IMR-90 (cell line): ENCODE data around the gene MRGPRE. TPM values are rescaled to one million over a fixed set of nuclear protein-coding genes. Genes with fewer than 3 reads are reported as not detected.

ENCODE experiments used
- ATAC-seq: fragments of 200-7000 bp; cut with Tn5 transposase; 2 replicates; pipeline ENCODE4 v1.9.1; 2020; ENCODE audit warnings: low read depth, mild to moderate bottlenecking, moderate library complexity
- BruUV-seq: library from RNA; stranded (reverse); fragments of 400-500 nt; replicated peaks from 2 replicates; lab custom pipeline; 2021; lab: Mats Ljungman, UMichigan
- CTCF ChIA-PET: fragments of 300-600 bp; formaldehyde crosslinking; extraction: SDS; loops from one replicate; lab custom pipeline; 2021; ENCODE audit warnings: antibody characterized with exemption; lab: Yijun Ruan, JAX
- POLR2A ChIA-PET: fragments of 300-600 bp; sonication (Branson Sonifier 250); formaldehyde crosslinking; loops from one replicate; lab custom pipeline; 2022; ENCODE audit warnings: antibody characterized with exemption; ENCODE audit not compliant: unreplicated experiment; lab: Charles Lee
- DNase-seq: peaks from one replicate; pipeline ENCODE4 v3.0.0; 2013
- H2AFZ ChIP-seq: replicated peaks from 2 replicates; pipeline ENCODE3; 2013; ENCODE audit warnings: low read length, mild to moderate bottlenecking; ENCODE audit not compliant: poor library complexity
- H2AK5ac ChIP-seq: 2 replicates; pipeline ENCODE4 v1.6.1; 2013; ENCODE audit warnings: low read depth, low read length, inconsistent platforms
- H2AK9ac ChIP-seq: replicated peaks from 2 replicates; pipeline ENCODE3; 2013; ENCODE audit warnings: mild to moderate bottlenecking, low read depth, low read length, moderate library complexity; ENCODE audit not compliant: poor library complexity
- H2BK120ac ChIP-seq: 2 replicates; pipeline ENCODE4 v1.6.1; 2013; ENCODE audit warnings: low read depth, low read length, inconsistent platforms
- H2BK15ac ChIP-seq: 3 replicates; pipeline ENCODE4 v1.6.1; 2013; ENCODE audit warnings: low read depth, low read length, inconsistent platforms
- H2BK20ac ChIP-seq: 2 replicates; pipeline ENCODE4 v1.6.1; 2013; ENCODE audit warnings: low read depth, mild to moderate bottlenecking, inconsistent platforms, low read length, moderate library complexity
- H2BK5ac ChIP-seq: 2 replicates; pipeline ENCODE4 v1.6.1; 2013; ENCODE audit warnings: mild to moderate bottlenecking, low read depth, low read length, inconsistent platforms; ENCODE audit not compliant: poor library complexity, severe bottlenecking
- H3K14ac ChIP-seq: replicated peaks from 2 replicates; pipeline ENCODE4 v1.6.1; 2013; ENCODE audit warnings: low read depth, low read length, inconsistent platforms
- H3K18ac ChIP-seq: 2 replicates; pipeline ENCODE4 v1.6.1; 2013; ENCODE audit warnings: low read depth, low read length, control low read depth
- H3K23ac ChIP-seq: 2 replicates; pipeline ENCODE4 v1.6.1; 2013; ENCODE audit warnings: low read depth, low read length, inconsistent platforms
- H3K27ac ChIP-seq: 2 replicates; pipeline ENCODE4 v1.5.1; 2013; ENCODE audit warnings: mild to moderate bottlenecking, control low read depth, low read length; ENCODE audit not compliant: insufficient read depth
- H3K27me3 ChIP-seq: 2 replicates; pipeline ENCODE4 v1.6.1; 2013; ENCODE audit warnings: low read length; ENCODE audit not compliant: control insufficient read depth, insufficient read depth
- H3K36me3 ChIP-seq: 2 replicates; pipeline ENCODE4 v1.6.1; 2013; ENCODE audit warnings: low read length, mixed read lengths; ENCODE audit not compliant: control insufficient read depth, insufficient read depth
- H3K4ac ChIP-seq: 2 replicates; pipeline ENCODE4 v1.6.1; 2013; ENCODE audit warnings: low read depth, low read length, inconsistent platforms
- H3K4me1 ChIP-seq: 2 replicates; pipeline ENCODE4 v1.6.1; 2013; ENCODE audit warnings: low read length, mixed read lengths; ENCODE audit not compliant: control insufficient read depth, insufficient read depth
- H3K4me2 ChIP-seq: 2 replicates; pipeline ENCODE4 v1.6.1; 2013; ENCODE audit warnings: low read depth, mild to moderate bottlenecking, control low read depth, low read length, moderate library complexity
- H3K4me3 ChIP-seq: 2 replicates; pipeline ENCODE4 v1.5.1; 2013; ENCODE audit warnings: low read depth, mild to moderate bottlenecking, control low read depth, low read length, moderate library complexity; ENCODE audit not compliant: insufficient read depth
- H3K56ac ChIP-seq: 2 replicates; pipeline ENCODE4 v1.6.1; 2013; ENCODE audit warnings: low read length, inconsistent platforms; ENCODE audit not compliant: insufficient read depth; ENCODE audit errors: extremely low read depth
- H3K79me1 ChIP-seq, 2 experiments: 2 replicates each; pipeline ENCODE4 v1.6.1; 2013; ENCODE audit warnings: low read length in 2 of 2, inconsistent platforms in 1 of 2, low read depth in 1 of 2
- H3K9ac ChIP-seq: 2 replicates; pipeline ENCODE4 v1.6.1; 2013; ENCODE audit warnings: low read depth, low read length, control low read depth
- H3K9me1 ChIP-seq: 2 replicates; pipeline ENCODE4 v1.6.1; 2013; ENCODE audit warnings: low read length, inconsistent platforms; ENCODE audit not compliant: insufficient read depth
- H3K9me3 ChIP-seq: 2 replicates; pipeline ENCODE4 v1.6.1; 2013; ENCODE audit warnings: low read length; ENCODE audit not compliant: control insufficient read depth, insufficient read depth
- H4K20me1 ChIP-seq: 2 replicates; pipeline ENCODE4 v1.6.1; 2013; ENCODE audit warnings: low read length, inconsistent platforms; ENCODE audit not compliant: insufficient read depth
- H4K5ac ChIP-seq: 2 replicates; pipeline ENCODE4 v1.6.1; 2013; ENCODE audit warnings: mild to moderate bottlenecking, low read depth, low read length, control low read depth
- H4K8ac ChIP-seq, 2 experiments: 2 replicates each; pipeline ENCODE4 v1.6.1; 2013; ENCODE audit warnings: low read depth in 2 of 2, low read length in 2 of 2, control low read depth in 1 of 2, inconsistent platforms in 1 of 2
- H4K91ac ChIP-seq: 2 replicates; pipeline ENCODE4 v1.6.1; 2013; ENCODE audit warnings: low read depth, low read length, inconsistent platforms; ENCODE audit not compliant: insufficient read depth
- BHLHE40 ChIP-seq: fragments of 150-350 bp; IDR thresholded peaks from 2 replicates; pipeline ENCODE4 v1.6.1; 2016; ENCODE audit warnings: mild to moderate bottlenecking, low read depth, low read length
- CEBPB ChIP-seq: IDR thresholded peaks from 2 replicates; pipeline ENCODE4 v1.6.1; 2012; ENCODE audit warnings: low read depth, low read length, improper control_type of control experiment
- CHD1 ChIP-seq: IDR thresholded peaks from 2 replicates; pipeline ENCODE4 v1.6.1; 2012; ENCODE audit warnings: low read depth, low read length, improper control_type of control experiment
- CTCF ChIP-seq: conservative IDR thresholded peaks from 2 replicates; pipeline ENCODE4 v1.5.1; 2012; ENCODE audit warnings: mild to moderate bottlenecking, low read depth, low read length, improper control_type of control experiment
- ELK1 ChIP-seq: fragments of 150-350 bp; IDR thresholded peaks from 2 replicates; pipeline ENCODE4 v1.6.1; 2016; ENCODE audit warnings: low read depth, mild to moderate bottlenecking, low read length, moderate library complexity, borderline replicate concordance
- FOS ChIP-seq: fragments of 150-350 bp; IDR thresholded peaks from 2 replicates; pipeline ENCODE4 v1.6.1; 2016; ENCODE audit warnings: low read depth, low read length
- MAFK ChIP-seq: IDR thresholded peaks from 2 replicates; pipeline ENCODE4 v1.6.1; 2012; ENCODE audit warnings: low read depth, low read length, improper control_type of control experiment
- MAZ ChIP-seq: IDR thresholded peaks from 2 replicates; pipeline ENCODE4 v1.6.1; 2012; ENCODE audit warnings: low read depth, mild to moderate bottlenecking, low read length, improper control_type of control experiment, moderate library complexity, borderline replicate concordance
- MXI1 ChIP-seq: IDR thresholded peaks from 2 replicates; pipeline ENCODE4 v1.6.1; 2012; ENCODE audit warnings: low read depth, mild to moderate bottlenecking, low read length, moderate library complexity, borderline replicate concordance
- NFE2L2 ChIP-seq: fragments of 150-350 bp; IDR thresholded peaks from 2 replicates; pipeline ENCODE4 v1.6.1; 2016; ENCODE audit warnings: low read depth, mild to moderate bottlenecking, low read length
- POLR2A ChIP-seq: IDR thresholded peaks from 2 replicates; pipeline ENCODE4 v1.6.1; 2012; ENCODE audit warnings: mild to moderate bottlenecking, low read depth, low read length
- RAD21 ChIP-seq: IDR thresholded peaks from 2 replicates; pipeline ENCODE4 v1.6.1; 2012; ENCODE audit warnings: low read length, improper control_type of control experiment
- RCOR1 ChIP-seq: IDR thresholded peaks from 2 replicates; pipeline ENCODE4 v1.6.1; 2012; ENCODE audit warnings: mild to moderate bottlenecking, low read length, improper control_type of control experiment; ENCODE audit not compliant: insufficient replicate concordance
- RFX5 ChIP-seq: IDR thresholded peaks from 2 replicates; pipeline ENCODE4 v1.8.0; 2012; ENCODE audit warnings: low read depth, mild to moderate bottlenecking, low read length, moderate library complexity
- SMC3 ChIP-seq: fragments of 150-350 bp; IDR thresholded peaks from 2 replicates; pipeline ENCODE4 v1.6.1; 2016; ENCODE audit warnings: low read depth, mild to moderate bottlenecking, antibody characterized with exemption, low read length, moderate library complexity
- USF2 ChIP-seq: fragments of 150-350 bp; IDR thresholded peaks from 2 replicates; pipeline ENCODE4 v1.6.1; 2017; ENCODE audit warnings: mild to moderate bottlenecking, antibody characterized with exemption, low read length, low read depth
- WGBS, 2 experiments: methylation state at CpG; one replicate each; pipeline versions ENCODE4 v1.1.5 to v1.1.7; 2013; ENCODE audit warnings: missing lambda C conversion rate in 2 of 2; ENCODE audit not compliant: insufficient read length in 1 of 2; ENCODE audit errors: extremely low coverage in 2 of 2; 5-methylcytosine and 5-hydroxymethylcytosine counted together
- dilution Hi-C: fragments of 300-500 bp; cut with HindIII; formaldehyde crosslinking; loops from one replicate; pipeline ENCODE4 v1.14.3; 2018; ENCODE audit warnings: low sequenced_read_pairs; ENCODE audit not compliant: unreplicated experiment
- in situ Hi-C: fragments of 300-500 bp; cut with MboI; formaldehyde crosslinking; loops from 3 replicates; pipeline ENCODE4 v1.14.3; 2019; ENCODE audit warnings: low sequenced_read_pairs, inconsistent platforms, mixed read lengths
- intact Hi-C: fragments of 100-400 bp; cut with micrococcal nuclease; formaldehyde crosslinking; loops from 2 replicates; pipeline ENCODE4 v1.10.0; 2022
- polyA plus RNA-seq, 3 experiments: library from polyadenylated mRNA; depleted of rRNA; stranded (reverse); fragments of >200 nt; gene quantifications; 2 replicates each; pipeline ENCODE4 v1.2.3, GENCODE V29; 2012; ENCODE audit warnings: low replicate concordance in 1 of 3
- total RNA-seq: library from RNA; depleted of rRNA; stranded (reverse); fragments of >200 nt; gene quantifications from 2 replicates; pipeline ENCODE4 v1.2.3, GENCODE V29; 2012

The MRGPRE gene
- total and polyA plus RNA-seq, 2 of the 4 experiments (the other 2 are of a cell fraction): not detected

- Histone ChIP-seq H3K9ac (no peak overlapping the region), H2AK9ac (no peak overlapping the region), H3K4me3 (no peak overlapping the region), H3K23ac (no peak overlapping the region), H3K56ac (no peak overlapping the region), H4K20me1 (no peaks in the 10 kb centered on the region), H3K79me1 (no peaks in the 10 kb centered on the region), H3K27ac (no peak overlapping the region), H2BK5ac (no peak overlapping the region), H3K18ac (no peak overlapping the region), H3K27me3 (peaks cover 87% of the 10 kb centered on the region), H3K4me1 (no peaks in the 10 kb centered on the region; the same call in 1 of the 2 replicates), H3K14ac (no peak overlapping the region), H3K4me2 (no peak overlapping the region), H4K5ac (no peak overlapping the region), H3K36me3 (no peaks in the 10 kb centered on the region), H2BK15ac (no peak overlapping the region), H2AFZ (peak overlapping the region; percentile 32), H3K9me1 (no peaks in the 10 kb centered on the region), H4K8ac (no peak overlapping the region), H2BK20ac (no peak overlapping the region), H3K9me3 (no peaks in the 10 kb centered on the region), H2BK120ac (no peak overlapping the region), H2AK5ac (no peak overlapping the region), H3K4ac (no peak overlapping the region), H4K91ac (no peak overlapping the region)
- CTCF ChIA-PET: no interaction called here
- TF ChIP-seq FOS (no peak), NFE2L2 (no peak), MXI1 (no peak), CTCF (no peak), RFX5 (no peak), RCOR1 (no peak), MAFK (no peak), CHD1 (no peak), POLR2A (no peak), BHLHE40 (no peak), RAD21 (no peak), SMC3 (no peak), ELK1 (no peak), MAZ (no peak), CEBPB (no peak), USF2 (no peak)
- intact Hi-C loops: no loop called here
- in situ Hi-C loops: no loop called here
- dilution Hi-C loops: no loop called here
- BruUV-seq: no TSS peak
- no peak for ATAC-seq
- 0% methylated on average over 1 of the region's 12 CpGs; no CpG with 5 or more reads in 1 of the 2 experiments for WGBS, 2 experiments
- no peak for DNase-seq
- POLR2A ChIA-PET: no interaction called here
These were observed 31.7 kb downstream of the MRGPRE start for GRCh38 chr11:3200388-3201111.
